BE2C (cell line): Measurements from ENCODE around the gene TMEM37.

Source experiments
- DNase-seq: peaks from one replicate; pipeline ENCODE4 v3.0.0-alpha.2; 2020
- H3K27me3 ChIP-seq: fragments of 250-450 bp; sonication (Bioruptor Pico); 2 replicates; pipeline ENCODE4 v1.5.1; 2020; ENCODE audit warnings: mild to moderate bottlenecking
- H3K36me3 ChIP-seq: fragments of 250-450 bp; sonication (Bioruptor Pico); 2 replicates; pipeline ENCODE4 v1.5.1; 2020; ENCODE audit warnings: mild to moderate bottlenecking
- H3K4me1 ChIP-seq: fragments of 250-450 bp; sonication (Bioruptor Pico); 2 replicates; pipeline ENCODE4 v1.5.1; 2020
- H3K4me3 ChIP-seq: 2 replicates; pipeline ENCODE4 v1.5.1; 2011; ENCODE audit warnings: low read depth, low read length
- H3K9me3 ChIP-seq: fragments of 250-450 bp; sonication (Bioruptor Pico); 2 replicates; pipeline ENCODE4 v1.5.1; 2020
- TF ChIP-seq, protein P1 (sequence below): IDR thresholded peaks from 2 replicates; pipeline ENCODE4 v1.5.1; 2012; ENCODE audit warnings: mild to moderate bottlenecking, low read depth, low read length

The TMEM37 gene

DNA sequence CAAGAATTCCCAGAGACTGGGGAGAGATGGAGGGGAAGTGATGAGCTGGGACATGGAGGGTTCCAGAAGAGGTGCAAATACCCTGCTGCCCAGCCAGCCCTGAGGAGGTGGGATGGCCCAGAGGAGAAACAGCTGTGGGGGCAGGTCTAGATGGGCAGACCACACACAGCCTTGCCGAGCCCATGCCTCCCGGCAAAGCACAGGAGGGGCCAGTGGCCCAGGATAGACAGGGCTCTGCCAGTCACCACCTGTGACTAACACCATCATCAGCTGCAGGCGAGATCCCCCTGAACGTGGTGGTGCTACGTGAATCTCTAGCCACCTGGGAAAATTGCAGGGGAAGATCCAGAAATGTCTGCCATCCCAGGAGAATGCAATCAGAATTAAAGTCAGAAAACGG, 53.2 kb downstream of the TMEM37 start:
- no peak overlapping the region for H3K4me3 ChIP-seq
- no peaks in the 10 kb centered on the region for H3K36me3 ChIP-seq
- DNase-seq, result no peak
- no peaks in the 10 kb centered on the region for H3K27me3 ChIP-seq
- TF ChIP-seq, protein P1, sequence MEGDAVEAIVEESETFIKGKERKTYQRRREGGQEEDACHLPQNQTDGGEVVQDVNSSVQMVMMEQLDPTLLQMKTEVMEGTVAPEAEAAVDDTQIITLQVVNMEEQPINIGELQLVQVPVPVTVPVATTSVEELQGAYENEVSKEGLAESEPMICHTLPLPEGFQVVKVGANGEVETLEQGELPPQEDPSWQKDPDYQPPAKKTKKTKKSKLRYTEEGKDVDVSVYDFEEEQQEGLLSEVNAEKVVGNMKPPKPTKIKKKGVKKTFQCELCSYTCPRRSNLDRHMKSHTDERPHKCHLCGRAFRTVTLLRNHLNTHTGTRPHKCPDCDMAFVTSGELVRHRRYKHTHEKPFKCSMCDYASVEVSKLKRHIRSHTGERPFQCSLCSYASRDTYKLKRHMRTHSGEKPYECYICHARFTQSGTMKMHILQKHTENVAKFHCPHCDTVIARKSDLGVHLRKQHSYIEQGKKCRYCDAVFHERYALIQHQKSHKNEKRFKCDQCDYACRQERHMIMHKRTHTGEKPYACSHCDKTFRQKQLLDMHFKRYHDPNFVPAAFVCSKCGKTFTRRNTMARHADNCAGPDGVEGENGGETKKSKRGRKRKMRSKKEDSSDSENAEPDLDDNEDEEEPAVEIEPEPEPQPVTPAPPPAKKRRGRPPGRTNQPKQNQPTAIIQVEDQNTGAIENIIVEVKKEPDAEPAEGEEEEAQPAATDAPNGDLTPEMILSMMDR, result no peak
- peaks cover 3% of the 10 kb centered on the region for H3K4me1 ChIP-seq
- no peaks in the 10 kb centered on the region for H3K9me3 ChIP-seq

DNA sequence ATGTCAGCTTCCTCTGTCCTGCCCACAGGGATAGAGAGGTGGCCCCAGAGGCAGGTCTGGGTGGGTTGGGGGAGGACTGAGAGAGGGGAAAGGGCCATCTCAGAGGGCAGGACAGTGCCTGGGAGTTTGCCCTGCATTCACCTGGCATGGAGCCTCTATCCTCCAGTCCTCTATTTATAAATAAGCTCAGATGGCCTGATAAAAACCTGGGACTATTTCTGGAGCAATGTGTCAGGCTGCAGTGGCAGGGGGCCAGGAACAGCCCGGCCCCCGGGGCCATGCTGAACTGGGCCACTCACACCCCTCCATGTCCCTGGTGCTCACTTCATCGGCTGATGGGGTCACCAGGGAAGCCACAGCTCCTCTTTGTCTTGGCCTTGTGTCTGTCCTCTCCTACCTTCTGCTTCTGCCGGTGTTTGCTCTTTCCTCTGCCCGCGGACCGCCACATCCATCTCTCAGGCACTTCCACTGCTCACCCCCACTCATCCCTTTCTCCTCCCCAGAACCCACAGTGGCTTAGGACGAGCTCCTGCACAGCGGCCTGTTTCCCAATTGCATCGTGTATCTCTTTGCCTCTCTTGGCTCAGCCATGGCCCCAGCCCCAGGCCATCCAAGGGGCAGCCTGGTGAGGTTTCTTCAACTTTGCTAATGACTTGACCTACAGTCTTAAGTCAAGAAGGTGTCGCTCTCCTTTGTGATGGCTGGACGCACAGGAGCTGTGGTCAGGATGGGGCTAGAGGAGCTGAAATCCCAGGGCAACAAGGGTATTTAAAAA, 53.9 kb downstream of the TMEM37 start:
- Histone ChIP-seq H3K36me3 (no peaks in the 10 kb centered on the region), H3K4me3 (no peak overlapping the region), H3K9me3 (no peaks in the 10 kb centered on the region), H3K27me3 (no peaks in the 10 kb centered on the region), H3K4me1 (peaks cover 2% of the 10 kb centered on the region)
- TF ChIP-seq, protein P1, result no peak
- no peak for DNase-seq

DNA sequence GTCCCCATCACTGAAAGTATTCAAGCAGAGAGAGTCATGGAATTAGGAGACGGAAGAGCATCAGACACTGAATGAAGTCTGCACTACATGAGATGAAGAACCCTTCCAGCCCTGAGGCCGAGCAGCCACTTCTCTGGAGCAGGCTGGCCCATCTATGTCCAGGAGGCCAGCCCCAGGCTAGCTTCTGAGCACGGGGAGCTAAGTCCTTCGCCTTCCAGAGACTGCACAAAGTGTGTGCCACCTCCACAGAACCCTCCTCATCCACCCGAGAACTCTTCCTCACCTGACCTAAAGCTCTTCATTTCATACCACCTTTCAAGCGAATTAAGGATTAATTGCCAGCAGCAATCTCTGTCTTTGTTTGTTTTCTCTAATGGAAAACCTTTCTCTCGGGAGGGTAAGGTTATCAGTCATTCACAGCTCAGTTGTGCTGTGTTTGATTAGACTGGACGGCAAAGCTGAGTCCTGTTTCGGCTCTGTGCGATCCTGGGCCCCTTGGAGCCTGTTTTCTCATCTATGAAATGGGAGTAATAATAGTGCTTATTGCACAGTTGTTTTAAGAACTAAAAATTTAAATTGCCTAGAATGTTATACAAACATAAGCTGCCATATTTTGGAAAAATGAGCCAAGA, 54.7 kb downstream of the TMEM37 start:
- Histone ChIP-seq H3K27me3 (no peaks in the 10 kb centered on the region), H3K9me3 (no peaks in the 10 kb centered on the region), H3K4me3 (no peak overlapping the region), H3K4me1 (no peaks in the 10 kb centered on the region; the same call in 1 of the 2 replicates), H3K36me3 (no peaks in the 10 kb centered on the region)
- DNase-seq, result no peak
- TF ChIP-seq, protein P1, result no peak

DNA sequence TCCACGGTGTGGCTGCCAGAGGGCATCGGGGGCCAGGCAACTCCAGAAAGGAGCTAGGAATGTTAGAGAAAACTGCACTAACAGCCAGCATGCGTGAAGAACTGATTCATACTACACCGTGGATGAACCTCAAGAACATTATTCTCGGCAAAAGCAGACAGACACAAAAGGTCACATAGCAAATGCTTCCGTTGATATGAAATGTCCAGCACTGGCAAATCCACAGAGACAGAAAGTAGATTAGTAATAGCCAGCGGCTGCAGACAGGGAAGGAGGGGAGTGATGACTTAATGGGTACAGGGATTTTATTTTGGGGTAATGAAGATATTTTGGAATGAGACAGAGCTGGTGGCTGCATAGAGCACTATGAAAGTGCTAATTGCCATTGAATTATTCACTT, 55.2 kb downstream of the TMEM37 start:
- no peaks in the 10 kb centered on the region; the same call in 1 of the 2 replicates for H3K4me1 ChIP-seq
- no peaks in the 10 kb centered on the region for H3K36me3 ChIP-seq
- no peak for DNase-seq
- H3K9me3 ChIP-seq, result no peaks in the 10 kb centered on the region
- H3K27me3 ChIP-seq, result no peaks in the 10 kb centered on the region
- TF ChIP-seq, protein P1, result no peak
- H3K4me3 ChIP-seq, result no peak overlapping the region

DNA sequence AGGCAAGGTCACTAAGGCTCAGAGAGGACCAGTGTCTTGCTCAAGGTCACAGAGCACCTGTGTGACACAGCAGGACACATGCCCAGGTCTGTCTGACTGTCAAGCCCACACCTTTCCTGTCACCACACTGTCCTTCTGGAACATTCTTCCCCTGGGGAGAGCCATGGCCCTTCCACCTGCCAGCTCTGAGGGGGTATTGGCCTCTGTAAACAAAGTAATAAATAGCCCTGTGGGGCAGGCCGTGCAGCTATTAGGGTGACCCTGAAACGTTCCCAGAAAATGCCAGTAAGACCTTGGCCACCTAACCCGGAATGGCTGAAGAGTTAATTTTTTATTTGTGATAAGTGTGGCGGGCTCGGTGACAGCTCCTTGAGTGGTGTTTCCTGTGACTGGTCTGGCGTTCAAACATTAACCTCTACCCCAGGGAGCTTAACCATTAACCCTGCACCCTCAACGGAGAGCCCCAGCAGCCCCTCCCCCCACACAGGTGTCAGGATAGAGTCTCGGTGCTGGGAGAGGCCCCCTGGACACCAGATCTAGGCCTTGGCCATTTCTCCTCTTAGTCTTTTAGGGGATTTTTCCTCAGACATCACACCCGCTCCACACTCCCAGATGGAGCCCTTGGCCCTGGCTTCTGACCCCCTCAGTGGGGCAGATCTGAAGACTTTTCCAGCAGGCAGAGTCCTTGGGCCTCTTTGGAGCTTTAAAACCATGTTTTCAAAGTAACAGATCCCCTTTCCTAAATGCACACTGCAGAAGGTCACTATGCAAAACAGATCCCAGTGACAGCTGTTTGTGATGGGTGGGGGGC, 56.0 kb downstream of the TMEM37 start:
- Histone ChIP-seq H3K4me1 (no peaks in the 10 kb centered on the region; the same call in 1 of the 2 replicates), H3K27me3 (no peaks in the 10 kb centered on the region), H3K9me3 (no peaks in the 10 kb centered on the region), H3K4me3 (no peak overlapping the region), H3K36me3 (no peaks in the 10 kb centered on the region)
- no peak for DNase-seq
- TF ChIP-seq, protein P1, result no peak
